Astrocyte (in vitro differentiated cells and primary cell): ENCODE data around the gene KRTAP9-1. TPM values are rescaled to one million over a fixed set of nuclear protein-coding genes. Genes with fewer than 3 reads are reported as not detected.

ENCODE experiments used
- DNase-seq: peaks from one replicate; pipeline ENCODE4 v3.0.0-alpha.2; 2010; ENCODE audit warnings: low read depth
- FAIRE-seq: peaks from 2 replicates; lab custom pipeline; 2011; peaks lifted over from hg19 to GRCh38; lab: Jason Lieb, UNC
- H2AFZ ChIP-seq: 2 replicates; pipeline ENCODE4 v1.6.0; 2012; ENCODE audit warnings: low read depth, low read length, inconsistent platforms
- H3K27ac ChIP-seq: 2 replicates; pipeline ENCODE4 v1.5.1; 2011; ENCODE audit warnings: low read depth, low read length, inconsistent platforms
- H3K27me3 ChIP-seq: 2 replicates; pipeline ENCODE4 v1.6.0; 2011; ENCODE audit warnings: low read length, inconsistent platforms; ENCODE audit not compliant: insufficient read depth
- H3K36me3 ChIP-seq: 2 replicates; pipeline ENCODE4 v1.5.1; 2011; ENCODE audit warnings: low read length, inconsistent platforms; ENCODE audit not compliant: insufficient read depth
- H3K4me1 ChIP-seq: 2 replicates; pipeline ENCODE4 v1.5.1; 2011; ENCODE audit warnings: low read length, inconsistent platforms; ENCODE audit not compliant: insufficient read depth
- H3K4me2 ChIP-seq: 2 replicates; pipeline ENCODE4 v1.6.0; 2012; ENCODE audit warnings: low read length, inconsistent platforms
- H3K4me3 ChIP-seq: 2 replicates; pipeline ENCODE4 v1.5.1; 2011; ENCODE audit warnings: low read depth, mild to moderate bottlenecking, low read length, inconsistent platforms; ENCODE audit not compliant: insufficient read depth
- H3K79me2 ChIP-seq: 2 replicates; pipeline ENCODE4 v1.6.0; 2012; ENCODE audit warnings: mild to moderate bottlenecking, low read length, inconsistent platforms; ENCODE audit not compliant: insufficient read depth
- H3K9ac ChIP-seq: 2 replicates; pipeline ENCODE4 v1.6.0; 2012; ENCODE audit warnings: mild to moderate bottlenecking, low read length, inconsistent platforms
- H3K9me3 ChIP-seq: 2 replicates; pipeline ENCODE4 v1.5.1; 2012; ENCODE audit warnings: low read depth, mild to moderate bottlenecking, low read length, inconsistent platforms; ENCODE audit not compliant: insufficient read depth
- H4K20me1 ChIP-seq: 2 replicates; pipeline ENCODE4 v1.6.0; 2012; ENCODE audit warnings: low read length, inconsistent platforms; ENCODE audit not compliant: insufficient read depth
- H3K27ac Mint-ChIP-seq: one replicate; pipeline ENCODE4 v1.8.0; 2021; ENCODE audit warnings: mild to moderate bottlenecking, mixed read lengths; ENCODE audit not compliant: unreplicated experiment
- H3K27me3 Mint-ChIP-seq: one replicate; pipeline ENCODE4 v1.8.0; 2021; ENCODE audit warnings: low read depth, mixed read lengths; ENCODE audit not compliant: unreplicated experiment
- H3K36me3 Mint-ChIP-seq: one replicate; pipeline ENCODE4 v1.8.0; 2021; ENCODE audit warnings: low read depth, mixed read lengths; ENCODE audit not compliant: unreplicated experiment
- H3K4me1 Mint-ChIP-seq: one replicate; pipeline ENCODE4 v1.8.0; 2021; ENCODE audit warnings: low read depth, mixed read lengths; ENCODE audit not compliant: unreplicated experiment
- H3K4me3 Mint-ChIP-seq: one replicate; pipeline ENCODE4 v1.8.0; 2021; ENCODE audit warnings: mild to moderate bottlenecking, moderate library complexity, mixed read lengths; ENCODE audit not compliant: unreplicated experiment
- H3K9me3 Mint-ChIP-seq: one replicate; pipeline ENCODE4 v1.8.0; 2021; ENCODE audit warnings: mild to moderate bottlenecking, mixed read lengths; ENCODE audit not compliant: unreplicated experiment
- EZH2 ChIP-seq: IDR thresholded peaks from 2 replicates; pipeline ENCODE4 v1.6.1; 2012; ENCODE audit warnings: mild to moderate bottlenecking, low read length, inconsistent platforms; ENCODE audit not compliant: insufficient read depth
- total RNA-seq: library from RNA; stranded (reverse); gene quantifications from 2 replicates; pipeline ENCODE4 v1.2.1, GENCODE V29; 2021
- TF ChIP-seq, protein P1 (sequence below): IDR thresholded peaks from 2 replicates; pipeline ENCODE4 v1.5.1; 2011; ENCODE audit warnings: low read depth, mild to moderate bottlenecking, inconsistent platforms, low read length, moderate library complexity; ENCODE audit not compliant: insufficient read depth

Gene KRTAP9-1
- total RNA-seq, 1 donor from 2014 or later, result not detected

DNA sequence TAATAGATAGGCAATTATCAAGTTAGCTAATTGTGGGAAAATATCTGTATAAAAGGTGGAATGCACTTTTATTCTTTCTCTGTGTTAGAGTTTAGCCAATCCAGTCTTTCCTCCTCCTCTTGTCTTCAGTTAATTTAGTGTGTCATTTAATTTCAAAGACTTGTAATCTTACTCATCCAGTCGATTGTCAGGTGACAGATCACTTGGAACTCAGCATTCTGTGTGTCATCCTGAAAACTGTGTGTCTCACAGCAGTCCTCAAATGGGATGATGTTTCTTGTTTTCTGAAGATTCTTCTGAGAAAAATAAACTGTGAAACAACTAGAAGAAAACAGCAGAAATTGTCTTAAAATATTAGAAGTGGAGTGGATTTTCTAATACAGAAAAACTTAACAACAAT lies 4.7 kb upstream of the KRTAP9-1 start:
- H3K36me3 Mint-ChIP-seq, result no peaks in the 10 kb centered on the region
- no peak overlapping the region for H3K27ac Mint-ChIP-seq
- no peak for TF ChIP-seq EZH2
- TF ChIP-seq, protein P1, sequence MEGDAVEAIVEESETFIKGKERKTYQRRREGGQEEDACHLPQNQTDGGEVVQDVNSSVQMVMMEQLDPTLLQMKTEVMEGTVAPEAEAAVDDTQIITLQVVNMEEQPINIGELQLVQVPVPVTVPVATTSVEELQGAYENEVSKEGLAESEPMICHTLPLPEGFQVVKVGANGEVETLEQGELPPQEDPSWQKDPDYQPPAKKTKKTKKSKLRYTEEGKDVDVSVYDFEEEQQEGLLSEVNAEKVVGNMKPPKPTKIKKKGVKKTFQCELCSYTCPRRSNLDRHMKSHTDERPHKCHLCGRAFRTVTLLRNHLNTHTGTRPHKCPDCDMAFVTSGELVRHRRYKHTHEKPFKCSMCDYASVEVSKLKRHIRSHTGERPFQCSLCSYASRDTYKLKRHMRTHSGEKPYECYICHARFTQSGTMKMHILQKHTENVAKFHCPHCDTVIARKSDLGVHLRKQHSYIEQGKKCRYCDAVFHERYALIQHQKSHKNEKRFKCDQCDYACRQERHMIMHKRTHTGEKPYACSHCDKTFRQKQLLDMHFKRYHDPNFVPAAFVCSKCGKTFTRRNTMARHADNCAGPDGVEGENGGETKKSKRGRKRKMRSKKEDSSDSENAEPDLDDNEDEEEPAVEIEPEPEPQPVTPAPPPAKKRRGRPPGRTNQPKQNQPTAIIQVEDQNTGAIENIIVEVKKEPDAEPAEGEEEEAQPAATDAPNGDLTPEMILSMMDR, result no peak
- H3K27me3 Mint-ChIP-seq, result peaks cover 4% of the 10 kb centered on the region
- Histone ChIP-seq H3K36me3 (no peaks in the 10 kb centered on the region), H4K20me1 (no peaks in the 10 kb centered on the region), H3K9ac (no peak overlapping the region), H2AFZ (no peak overlapping the region), H3K27me3 (no peaks in the 10 kb centered on the region), H3K4me3 (no peak overlapping the region), H3K4me2 (no peak overlapping the region), H3K27ac (no peak overlapping the region), H3K79me2 (no peaks in the 10 kb centered on the region), H3K4me1 (no peaks in the 10 kb centered on the region), H3K9me3 (no peaks in the 10 kb centered on the region)
- H3K9me3 Mint-ChIP-seq, result peaks cover 2% of the 10 kb centered on the region
- H3K4me1 Mint-ChIP-seq, result no peaks in the 10 kb centered on the region
- no peak overlapping the region for H3K4me3 Mint-ChIP-seq
- FAIRE-seq (no peak), DNase-seq (no peak)

DNA sequence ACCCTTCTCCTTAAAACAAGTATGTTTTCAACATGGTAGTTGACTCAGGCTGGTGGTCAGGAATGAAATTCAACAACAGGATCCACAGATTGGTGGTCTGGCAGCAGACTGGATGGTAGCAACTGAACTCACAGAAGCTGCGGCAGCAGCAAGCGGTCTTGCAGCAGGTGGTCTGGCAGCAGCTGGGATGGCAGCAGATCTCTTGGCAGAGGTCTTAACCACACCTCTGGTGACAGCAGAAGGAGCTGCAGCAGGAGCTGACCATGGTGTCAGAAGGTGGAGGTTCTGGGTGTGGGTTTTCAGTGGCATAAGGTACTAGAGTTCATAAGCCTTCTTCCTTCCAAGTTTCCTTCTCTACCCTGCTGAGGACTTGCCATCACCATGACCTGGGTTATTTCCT lies 2.8 kb upstream of the KRTAP9-1 start:
- Mint-ChIP-seq H3K9me3 (peaks cover 4% of the 10 kb centered on the region), H3K27ac (no peak overlapping the region), H3K36me3 (no peaks in the 10 kb centered on the region), H3K4me1 (no peaks in the 10 kb centered on the region), H3K4me3 (no peak overlapping the region), H3K27me3 (peaks cover 8% of the 10 kb centered on the region)
- no peak overlapping the region for H3K27ac ChIP-seq
- no peak overlapping the region for H3K9ac ChIP-seq
- H2AFZ ChIP-seq, result no peak overlapping the region
- no peaks in the 10 kb centered on the region for H3K36me3 ChIP-seq
- H3K27me3 ChIP-seq, result no peaks in the 10 kb centered on the region
- no peaks in the 10 kb centered on the region for H3K79me2 ChIP-seq
- DNase-seq, result no peak
- no peak overlapping the region for H3K4me3 ChIP-seq
- no peak overlapping the region for H3K4me2 ChIP-seq
- no peaks in the 10 kb centered on the region for H3K9me3 ChIP-seq
- TF ChIP-seq, protein P1, result no peak
- TF ChIP-seq EZH2, result no peak
- H4K20me1 ChIP-seq, result no peaks in the 10 kb centered on the region
- no peak for FAIRE-seq
- H3K4me1 ChIP-seq, result no peaks in the 10 kb centered on the region

DNA sequence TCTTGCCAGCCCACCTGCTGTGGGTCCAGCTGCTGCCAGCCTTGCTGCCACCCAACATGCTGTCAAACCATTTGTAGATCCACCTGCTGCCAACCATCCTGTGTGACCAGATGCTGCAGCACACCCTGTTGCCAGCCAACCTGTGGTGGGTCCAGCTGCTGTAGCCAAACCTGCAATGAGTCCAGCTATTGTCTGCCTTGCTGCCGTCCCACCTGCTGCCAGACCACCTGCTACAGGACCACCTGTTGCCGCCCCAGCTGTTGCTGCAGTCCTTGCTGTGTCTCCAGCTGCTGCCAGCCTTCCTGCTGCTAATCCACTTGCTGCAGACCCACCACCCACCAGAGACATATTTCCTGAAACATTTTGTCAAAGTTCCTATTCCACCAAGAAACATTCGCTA lies 641 bp downstream of the KRTAP9-1 start:
- Histone ChIP-seq H3K4me1 (no peaks in the 10 kb centered on the region), H3K4me2 (no peak overlapping the region), H3K36me3 (no peaks in the 10 kb centered on the region), H2AFZ (no peak overlapping the region), H3K27me3 (no peaks in the 10 kb centered on the region), H3K79me2 (no peaks in the 10 kb centered on the region), H3K27ac (no peak overlapping the region), H4K20me1 (no peaks in the 10 kb centered on the region), H3K9ac (no peak overlapping the region), H3K4me3 (no peak overlapping the region), H3K9me3 (no peaks in the 10 kb centered on the region)
- DNase-seq, result no peak
- Mint-ChIP-seq H3K36me3 (no peaks in the 10 kb centered on the region), H3K4me3 (no peak overlapping the region), H3K4me1 (no peaks in the 10 kb centered on the region), H3K27me3 (peaks cover 8% of the 10 kb centered on the region), H3K27ac (no peak overlapping the region), H3K9me3 (peaks cover 2% of the 10 kb centered on the region)
- no peak for TF ChIP-seq EZH2
- TF ChIP-seq, protein P1, result no peak
- FAIRE-seq, result no peak
